Ovary (tissue), 3 donors: ENCODE data around the gene AFF1.

Experiments used
- CTCF ChIP-seq, 3 donors: fragments of 450-650 bp in 2 of 3; fragments of 200-600 bp in 1 of 3; IDR thresholded peaks; one replicate each; pipeline versions ENCODE4 v1.5.1 to v1.8.0; 2016 to 2022; ENCODE audit warnings: antibody characterized with exemption in 3 of 3, mild to moderate bottlenecking in 1 of 3
- EP300 ChIP-seq: sonication (generic); formaldehyde crosslinking; IDR thresholded peaks from one replicate; pipeline ENCODE4 v1.6.1; 2017; ENCODE audit warnings: antibody characterized with exemption
- POLR2A ChIP-seq: fragments of 450-650 bp; IDR thresholded peaks from one replicate; pipeline ENCODE4 v1.6.1; 2017; ENCODE audit warnings: antibody characterized with exemption, mild to moderate bottlenecking, moderate library complexity
- donor health status: DM: no; HTN: no; CAD: no.

- TF ChIP-seq POLR2A (no peak), CTCF (IDR thresholded peaks at IDR 0.05) (peak in 1 of 3 donors; percentile 9), EP300 (no peak)
Observed at GRCh38 chr4:87120411-87121162, 185.8 kb downstream of the AFF1 start.
